Effector memory CD4-positive, alpha-beta T cell (primary cell): ENCODE results near the gene HOXC10.

Experiments
- DNase-seq, 3 donors: peaks; one replicate each; pipeline ENCODE4 v3.0.0-alpha.2; 2020
- H3K27ac ChIP-seq: 2 replicates; pipeline ENCODE4 v1.7.0; 2013; ENCODE audit warnings: mild to moderate bottlenecking, low read length, moderate library complexity; ENCODE audit not compliant: insufficient read depth, poor library complexity, severe bottlenecking
- H3K27me3 ChIP-seq: replicated peaks from 2 replicates; pipeline ENCODE4 v1.7.0; 2013; ENCODE audit warnings: mild to moderate bottlenecking, low read length; ENCODE audit not compliant: insufficient read depth, control insufficient read depth, poor library complexity, severe bottlenecking
- H3K36me3 ChIP-seq: 2 replicates; pipeline ENCODE4 v1.7.0; 2013; ENCODE audit warnings: mild to moderate bottlenecking, low read length, moderate library complexity; ENCODE audit not compliant: control insufficient read depth, insufficient read depth
- H3K4me1 ChIP-seq: 2 replicates; pipeline ENCODE4 v1.7.0; 2013; ENCODE audit warnings: low read length, mild to moderate bottlenecking; ENCODE audit not compliant: control insufficient read depth, insufficient read depth, poor library complexity, severe bottlenecking
- H3K4me3 ChIP-seq: 2 replicates; pipeline ENCODE4 v1.7.0; 2013; ENCODE audit warnings: low read length, low read depth, mild to moderate bottlenecking; ENCODE audit not compliant: insufficient read depth, poor library complexity, severe bottlenecking
- H3K9me3 ChIP-seq: 2 replicates; pipeline ENCODE4 v1.7.0; 2013; ENCODE audit warnings: mild to moderate bottlenecking, low read length, moderate library complexity; ENCODE audit not compliant: control insufficient read depth

Gene HOXC10

DNA sequence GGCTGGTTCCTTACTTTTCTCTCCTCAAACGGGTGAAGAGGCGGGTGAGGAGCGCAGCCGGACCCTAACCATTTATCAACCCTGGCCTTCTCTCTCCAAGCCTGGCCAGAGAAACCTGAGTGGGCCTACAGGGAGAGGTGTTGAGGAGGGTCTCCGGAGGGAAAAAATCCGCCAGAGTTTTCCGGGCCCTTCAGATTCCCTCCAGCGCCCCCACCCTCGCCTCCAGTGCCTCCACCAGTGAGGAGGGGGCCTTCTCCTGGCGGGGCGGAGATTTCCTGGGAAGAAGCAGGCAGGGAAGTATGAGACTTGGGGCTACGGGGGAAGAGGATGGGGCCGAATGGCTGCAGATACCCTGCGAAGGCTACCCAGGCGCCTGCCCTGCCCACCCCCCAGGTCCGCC is 46.5 kb downstream of the HOXC10 start:
- H3K27me3 ChIP-seq = peaks cover 91% of the 10 kb centered on the region
- DNase-seq = no peak
- H3K9me3 ChIP-seq = peaks cover 12% of the 10 kb centered on the region
- H3K36me3 ChIP-seq = no peaks in the 10 kb centered on the region
- no peak overlapping the region for H3K4me3 ChIP-seq
- no peak overlapping the region for H3K27ac ChIP-seq
- peaks cover 20% of the 10 kb centered on the region for H3K4me1 ChIP-seq

DNA sequence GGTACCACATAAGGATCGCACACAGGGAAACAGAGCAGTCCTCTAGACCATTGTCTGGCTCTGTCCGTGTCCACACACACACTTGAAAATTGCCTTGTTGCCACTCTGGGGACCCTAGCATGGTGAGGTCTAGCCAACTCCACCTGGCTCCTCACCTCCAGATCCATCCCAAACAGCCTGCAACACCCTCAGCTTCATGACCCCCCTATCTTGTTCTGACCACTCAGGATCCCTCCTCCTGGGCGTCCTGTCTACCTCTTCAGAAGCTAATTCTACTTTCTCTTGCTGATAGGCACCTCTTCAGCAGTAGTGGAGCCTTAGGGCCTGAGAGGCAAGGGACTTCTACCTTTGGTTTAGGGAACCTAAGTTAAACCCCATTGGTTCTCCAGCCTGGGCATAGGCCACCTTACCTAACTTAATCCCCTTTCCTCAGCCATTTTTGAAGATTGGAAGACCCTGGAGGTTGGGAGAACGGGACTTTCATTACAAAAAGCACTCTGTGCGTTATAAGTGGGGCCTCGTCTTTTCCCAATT is 47.2 kb downstream of the HOXC10 start:
- H3K9me3 ChIP-seq = peaks cover 12% of the 10 kb centered on the region
- H3K36me3 ChIP-seq = no peaks in the 10 kb centered on the region
- H3K27me3 ChIP-seq = peaks cover 86% of the 10 kb centered on the region
- H3K4me3 ChIP-seq = no peak overlapping the region
- H3K27ac ChIP-seq = no peak overlapping the region
- DNase-seq = no peak
- peaks cover 20% of the 10 kb centered on the region for H3K4me1 ChIP-seq

GRCh38 chr12:54032627-54033100 is 47.7 kb downstream of the HOXC10 start, which contains the start of gene HOXC5:
TSS of gene HOXC5 (plus strand) at chr12:54033050. CDS start at chr12:54033123, 73 bp downstream.
- Histone ChIP-seq H3K27ac (no peak within 1 kb of the TSS), H3K9me3 (peaks cover 12% of the 10 kb centered on the region)

DNA sequence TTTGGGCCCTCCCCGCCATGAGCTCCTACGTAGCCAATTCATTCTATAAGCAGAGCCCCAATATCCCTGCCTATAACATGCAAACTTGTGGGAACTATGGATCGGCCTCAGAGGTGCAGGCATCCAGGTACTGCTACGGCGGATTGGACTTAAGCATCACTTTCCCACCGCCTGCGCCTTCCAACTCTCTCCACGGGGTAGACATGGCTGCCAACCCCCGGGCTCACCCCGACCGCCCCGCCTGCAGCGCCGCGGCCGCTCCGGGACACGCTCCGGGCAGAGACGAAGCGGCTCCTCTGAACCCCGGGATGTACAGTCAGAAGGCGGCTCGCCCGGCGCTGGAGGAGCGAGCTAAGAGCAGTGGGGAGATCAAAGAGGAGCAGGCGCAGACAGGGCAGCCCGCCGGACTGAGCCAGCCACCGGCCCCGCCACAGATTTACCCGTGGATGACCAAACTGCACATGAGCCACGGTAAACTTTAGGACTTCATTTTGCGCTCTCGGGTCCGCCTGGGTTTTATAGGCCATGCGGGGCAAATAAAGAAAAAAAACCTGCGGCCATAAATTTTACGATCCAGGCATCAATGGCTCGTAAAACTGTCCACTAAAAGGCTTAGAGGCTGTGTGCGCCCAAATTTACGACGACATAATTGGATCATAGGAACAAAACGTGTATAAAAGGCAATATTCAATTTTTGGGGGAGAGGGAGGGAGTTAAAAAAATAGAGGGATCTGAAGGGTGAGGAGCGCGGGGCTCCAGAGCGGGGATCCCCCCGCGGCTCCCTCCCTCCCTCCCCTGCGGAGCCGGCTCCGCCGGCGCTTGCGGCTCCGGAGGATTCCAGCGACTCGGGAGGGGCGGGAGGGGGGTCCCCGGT is 48.4 kb downstream of the HOXC10 start:
- no peaks in the 10 kb centered on the region for H3K36me3 ChIP-seq
- no peak overlapping the region for H3K4me3 ChIP-seq
- peaks cover 83% of the 10 kb centered on the region for H3K27me3 ChIP-seq
- H3K4me1 ChIP-seq = peaks cover 20% of the 10 kb centered on the region
- no peak for DNase-seq
- H3K27ac ChIP-seq = no peak overlapping the region
- H3K9me3 ChIP-seq = peaks cover 12% of the 10 kb centered on the region

More at GRCh38 chr12:54032627-54033100, 47.7 kb downstream of the HOXC10 start, which contains the start of gene HOXC5:
- H3K36me3 ChIP-seq = no peaks in the 10 kb centered on the region
- H3K27me3 ChIP-seq = peaks cover 81% of the 10 kb centered on the region
- DNase-seq = peak; percentile 23 to 26 (median 24)
- H3K4me3 ChIP-seq = no peak within 1 kb of the TSS
- H3K4me1 ChIP-seq = peaks cover 20% of the 10 kb centered on the region

- DNase-seq = no peak
- Histone ChIP-seq H3K4me3 (peak overlapping the region; percentile 6), H3K36me3 (no peaks in the 10 kb centered on the region), H3K9me3 (peaks cover 12% of the 10 kb centered on the region), H3K27me3 (peaks cover 75% of the 10 kb centered on the region), H3K27ac (no peak overlapping the region), H3K4me1 (peaks cover 18% of the 10 kb centered on the region)
Observed at GRCh38 chr12:54033980-54034784, 49.2 kb downstream of the HOXC10 start.

DNA sequence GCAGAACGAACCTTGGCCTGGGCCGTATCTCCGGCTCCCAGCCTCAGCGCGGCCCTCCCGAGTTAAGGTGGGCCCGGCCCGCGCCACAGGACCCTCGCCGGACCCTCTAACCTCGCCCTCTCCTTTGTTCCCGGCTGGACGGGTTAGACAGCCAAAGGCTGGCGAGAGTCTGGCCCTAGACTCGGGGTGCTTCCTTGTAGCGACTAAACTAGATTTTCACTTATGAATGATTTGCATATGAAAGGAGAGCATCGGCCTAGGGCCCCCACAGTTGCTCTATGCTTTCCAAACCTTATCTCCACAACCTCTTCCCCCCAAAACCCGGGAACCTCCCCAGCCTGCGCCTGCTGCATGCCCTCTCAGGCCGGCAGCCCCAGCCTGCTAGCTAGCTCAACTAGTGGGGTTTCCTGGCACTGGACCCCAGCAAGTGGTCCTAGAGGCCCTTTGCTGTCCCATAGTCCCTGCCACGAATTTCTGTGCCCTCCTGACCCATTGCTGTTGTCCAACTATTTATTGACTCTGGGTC is 49.9 kb downstream of the HOXC10 start:
- no peak for DNase-seq
- Histone ChIP-seq H3K9me3 (peaks cover 12% of the 10 kb centered on the region), H3K4me1 (peaks cover 14% of the 10 kb centered on the region), H3K27ac (no peak overlapping the region), H3K4me3 (no peak overlapping the region), H3K36me3 (no peaks in the 10 kb centered on the region), H3K27me3 (peaks cover 76% of the 10 kb centered on the region)

GRCh38 chr12:54035568-54036264 is 50.8 kb downstream of the HOXC10 start:
- no peak overlapping the region for H3K4me3 ChIP-seq
- H3K36me3 ChIP-seq = no peaks in the 10 kb centered on the region
- peaks cover 75% of the 10 kb centered on the region for H3K27me3 ChIP-seq
- no peak overlapping the region for H3K27ac ChIP-seq
- no peak for DNase-seq
- H3K4me1 ChIP-seq = peaks cover 13% of the 10 kb centered on the region
- H3K9me3 ChIP-seq = peaks cover 12% of the 10 kb centered on the region

DNA sequence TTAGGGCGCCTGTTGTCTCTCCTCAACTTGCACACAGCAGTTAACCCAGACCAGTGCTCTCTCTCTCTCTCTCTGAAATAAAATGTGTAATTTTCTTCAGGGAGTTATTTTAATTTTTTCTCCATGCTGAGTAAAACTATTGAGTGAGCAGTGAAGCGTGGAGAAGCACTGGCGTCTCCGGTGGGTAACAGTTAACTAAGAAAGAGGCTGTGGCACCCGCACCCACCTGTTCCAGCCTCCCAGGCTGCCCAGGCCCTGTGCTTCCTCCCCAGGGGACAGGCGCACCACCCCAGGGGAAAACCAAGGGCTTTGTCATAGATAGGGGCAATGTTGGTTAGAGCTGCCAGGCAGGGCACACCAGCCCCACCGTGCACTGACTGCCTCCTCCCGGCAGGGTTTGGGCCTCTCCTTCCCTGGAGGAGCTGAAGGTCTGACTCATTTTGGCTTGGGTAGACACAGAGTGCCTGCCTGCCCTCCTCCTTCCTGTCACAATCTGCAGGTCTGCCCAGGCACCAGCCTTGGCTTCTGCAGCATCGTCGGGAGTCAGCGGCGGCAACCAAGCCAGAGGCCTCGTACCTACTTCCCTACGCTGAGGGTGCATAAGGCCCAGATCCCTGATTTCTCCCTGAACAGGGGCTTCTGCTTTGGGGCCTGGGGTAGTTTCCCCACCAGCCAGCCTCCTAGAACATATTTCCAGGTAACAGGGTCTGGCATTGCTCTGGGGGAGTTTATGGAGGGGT is 51.8 kb downstream of the HOXC10 start:
- Histone ChIP-seq H3K9me3 (peaks cover 12% of the 10 kb centered on the region), H3K4me1 (peaks cover 10% of the 10 kb centered on the region), H3K36me3 (no peaks in the 10 kb centered on the region), H3K27me3 (peaks cover 64% of the 10 kb centered on the region), H3K27ac (no peak overlapping the region), H3K4me3 (no peak overlapping the region)
- no peak for DNase-seq
